Stimulated activated CD8-positive, alpha-beta memory T cell treated with anti-CD3 and anti-CD28 coated beads, Interleukin-12 subunit alpha, Interleukin-12 subunit beta, amount 100 ng/mL, for 1 hour (primary cell): ENCODE results near the gene MARK3.

Experiments used
- DNase-seq: peaks from one replicate; pipeline ENCODE4 v3.0.0-alpha.2; 2020; ENCODE audit warnings: low read depth

The MARK3 gene

GRCh38 chr14:103367995-103368394 is 17.2 kb upstream of the MARK3 start:
- DNase-seq = no peak

DNA sequence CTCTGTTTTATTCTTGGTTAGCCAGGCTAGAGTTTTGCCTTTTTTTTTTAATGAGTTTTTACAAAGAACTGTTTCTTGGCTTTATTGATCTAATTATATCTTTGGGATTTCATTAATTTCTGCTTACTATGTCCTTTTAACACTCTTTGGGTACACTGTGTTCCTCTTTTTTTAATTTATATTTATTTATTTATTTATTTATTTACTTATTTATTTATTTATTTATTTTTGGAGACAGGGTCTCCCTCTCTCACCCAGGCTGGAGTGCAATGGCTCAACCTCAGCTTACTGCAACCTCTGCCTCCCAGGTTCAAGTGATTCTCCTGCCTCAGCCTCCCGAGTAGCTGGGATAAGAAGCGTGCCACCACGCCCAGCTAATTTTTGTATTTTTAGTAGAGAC is 15.1 kb upstream of the MARK3 start:
- no peak for DNase-seq

DNA sequence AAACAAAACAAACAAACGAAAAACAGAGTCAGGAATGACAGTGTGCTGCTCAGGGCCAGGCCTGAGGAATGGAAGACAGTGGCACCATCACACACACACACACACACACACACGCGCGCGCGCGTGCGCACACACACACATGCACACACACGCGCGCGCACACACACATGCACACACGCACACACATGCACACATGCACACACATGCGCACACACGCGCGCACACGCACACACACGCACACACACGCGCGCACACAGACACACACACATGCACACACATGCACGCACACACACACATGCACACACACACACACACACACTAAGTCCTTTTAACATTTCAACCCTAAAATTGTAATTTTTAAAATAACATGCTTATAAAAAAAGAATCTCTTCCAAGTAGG is 13.2 kb upstream of the MARK3 start:
- no peak for DNase-seq

- DNase-seq = no peak
Measured at GRCh38 chr14:103372552-103373304, 12.5 kb upstream of the MARK3 start.

DNA sequence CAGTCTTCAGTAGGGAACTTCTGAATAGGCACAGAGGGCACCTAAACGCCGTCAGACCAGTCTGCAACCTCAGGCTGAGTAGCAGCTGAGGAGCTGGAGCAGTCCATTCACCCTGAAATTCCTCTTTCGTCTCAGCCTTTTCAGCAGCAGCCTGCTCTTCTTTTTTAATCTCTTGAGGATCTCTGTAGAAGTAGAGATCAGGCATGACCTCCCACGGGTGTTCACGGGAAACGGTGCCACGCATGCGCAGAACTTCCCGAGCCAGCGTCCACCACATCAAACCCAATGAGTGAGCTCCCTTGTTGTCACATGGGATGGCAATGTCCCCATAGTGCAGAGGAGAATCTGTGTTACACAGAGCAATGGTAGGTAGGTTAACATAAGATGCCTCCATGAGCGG is 11.1 kb upstream of the MARK3 start:
- no peak for DNase-seq

DNA sequence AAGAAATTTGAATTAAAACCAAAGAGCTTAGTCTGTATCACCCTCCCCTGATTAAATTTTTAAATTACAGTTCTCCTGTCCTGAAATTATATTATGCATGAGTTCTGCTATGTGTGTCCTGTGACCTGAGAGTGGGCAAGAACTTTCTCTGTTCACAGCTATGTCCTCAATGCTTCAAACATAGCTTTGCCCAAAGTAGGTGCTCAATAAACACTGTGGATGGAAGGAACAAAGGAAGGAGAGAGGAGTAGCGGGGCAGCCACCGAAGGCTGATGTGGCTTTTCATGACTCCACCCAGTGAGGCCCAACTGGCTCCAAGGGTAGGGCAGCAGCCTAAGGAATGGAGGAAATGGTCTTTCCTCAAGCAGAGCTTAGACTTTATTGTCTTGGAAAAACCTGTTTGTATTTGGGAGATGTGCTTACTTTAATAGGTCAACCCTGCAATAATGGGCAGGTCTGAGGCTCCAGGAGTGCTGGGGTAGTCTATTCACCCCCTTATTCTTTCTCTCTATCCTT is 7.6 kb upstream of the MARK3 start:
- no peak for DNase-seq

DNA sequence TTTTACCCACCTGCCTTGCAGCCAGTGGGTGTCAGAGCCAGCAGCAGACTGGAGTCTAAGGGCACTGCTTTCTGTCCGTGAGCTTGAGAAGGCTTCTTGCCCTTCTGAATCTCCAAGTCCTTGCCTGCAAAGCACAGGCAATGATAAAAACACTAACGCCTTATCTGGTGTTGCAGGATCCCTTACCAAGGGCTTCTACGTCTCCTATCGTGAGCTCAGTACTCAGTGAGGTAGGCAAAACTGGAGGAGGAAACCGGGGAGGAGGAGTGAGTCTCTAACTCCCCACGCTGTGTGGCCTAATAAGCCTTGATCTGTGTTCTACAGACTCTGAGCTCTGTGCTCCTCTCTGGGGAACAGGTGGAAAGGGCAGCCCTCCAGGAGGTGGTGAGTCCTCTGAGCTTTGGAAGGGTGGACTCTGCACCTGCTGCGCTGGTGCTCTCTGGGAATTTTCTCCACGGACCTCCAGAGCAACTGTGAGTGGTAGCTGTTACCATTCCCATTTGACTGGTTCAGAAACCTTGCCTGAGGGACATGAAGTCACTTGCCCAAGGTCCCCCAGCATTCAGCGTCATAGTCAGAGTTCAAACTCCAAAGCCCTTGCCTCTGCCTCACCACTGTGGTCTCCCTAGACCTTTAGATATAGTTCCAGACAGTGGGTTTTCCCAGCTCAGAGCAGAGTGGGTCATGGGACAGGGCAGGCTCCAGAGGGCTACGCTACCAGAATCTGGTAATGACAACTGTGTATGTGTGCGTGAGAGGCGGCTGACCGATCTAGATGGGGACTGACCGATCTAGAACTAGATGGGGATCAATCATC is 7.0 kb upstream of the MARK3 start:
- no peak for DNase-seq

- no peak for DNase-seq
Measured at GRCh38 chr14:103380719-103381377, 4.4 kb upstream of the MARK3 start.

DNA sequence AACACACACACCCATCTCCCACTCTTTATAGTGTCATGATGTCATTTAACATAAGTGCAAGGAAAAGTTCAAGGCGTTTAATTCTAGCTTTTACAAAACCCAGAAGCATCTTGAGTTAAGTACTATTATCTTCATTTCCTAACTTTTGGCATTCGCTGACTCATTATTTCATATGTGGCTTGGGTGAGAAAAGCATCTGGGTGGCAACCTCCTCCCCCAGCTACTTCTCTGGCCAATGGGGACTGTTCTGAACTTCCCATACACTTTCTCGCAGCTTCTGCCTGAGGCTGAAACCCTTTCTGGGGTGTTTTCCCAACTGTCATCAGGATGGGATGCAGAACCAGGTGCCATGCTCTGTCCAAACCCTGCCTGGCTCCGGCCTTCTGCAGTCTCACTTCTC is 2.8 kb upstream of the MARK3 start:
- no peak for DNase-seq

DNA sequence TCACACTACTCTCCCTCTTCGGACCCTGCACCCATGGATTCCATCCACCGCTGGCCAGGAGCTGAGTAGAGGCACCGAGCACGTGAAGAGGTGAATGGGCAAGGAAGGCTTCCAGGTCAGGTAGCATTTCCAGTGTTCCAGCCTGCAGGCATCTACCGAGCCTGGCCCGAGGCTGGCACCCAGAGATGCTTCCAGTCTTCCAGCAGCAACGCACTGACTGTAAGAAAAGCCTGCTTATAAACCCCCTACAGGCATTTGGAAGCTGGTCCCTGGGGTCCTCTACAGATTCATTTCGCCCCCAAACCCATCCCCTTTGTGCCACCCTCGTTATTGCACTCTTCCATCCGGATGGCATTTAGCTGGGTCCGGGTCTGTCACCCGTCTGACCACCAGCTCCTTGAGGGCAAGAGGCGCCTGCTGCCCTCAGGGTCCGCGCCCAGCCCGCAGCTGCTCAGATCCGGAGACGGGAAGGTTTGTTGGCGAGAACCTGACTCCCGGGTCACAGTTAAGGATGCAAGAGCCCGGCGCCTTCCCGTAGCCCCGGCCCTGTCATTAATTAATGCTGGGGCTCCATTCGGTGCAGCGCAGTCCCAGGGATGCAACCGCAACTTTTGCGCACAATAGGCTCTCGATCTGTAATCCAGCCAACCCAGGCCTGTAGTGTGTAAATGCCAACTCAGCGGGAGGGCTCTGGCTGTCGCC is 614 bp upstream of the MARK3 start:
- no peak for DNase-seq

GRCh38 chr14:103385929-103386712 is 906 bp downstream of the MARK3 start:
- peak; percentile 11 for DNase-seq

- no peak for DNase-seq
Measured at GRCh38 chr14:103386713-103387329, 1.6 kb downstream of the MARK3 start.

GRCh38 chr14:103388664-103389063 is 3.4 kb downstream of the MARK3 start:
- DNase-seq = no peak

DNA sequence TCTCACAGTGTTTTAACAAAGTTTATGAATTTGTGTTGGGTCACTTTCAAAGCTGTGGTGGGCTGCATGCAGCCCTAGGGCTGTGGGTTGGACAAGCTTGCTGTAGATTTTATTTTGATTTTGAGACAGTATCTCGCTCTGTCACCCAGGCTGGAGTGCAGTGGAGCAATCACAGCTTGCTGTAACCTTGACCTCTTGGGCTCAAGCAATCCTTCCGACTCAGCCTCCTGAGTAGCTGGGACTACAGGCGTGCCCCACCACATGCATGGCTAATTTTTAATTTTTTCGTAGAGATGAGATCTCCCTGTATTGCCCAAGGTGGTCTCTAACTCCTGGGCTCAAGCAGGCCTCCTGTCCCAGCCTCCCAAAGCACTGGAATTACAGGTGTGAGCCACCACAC is 5.4 kb downstream of the MARK3 start:
- DNase-seq = no peak

DNA sequence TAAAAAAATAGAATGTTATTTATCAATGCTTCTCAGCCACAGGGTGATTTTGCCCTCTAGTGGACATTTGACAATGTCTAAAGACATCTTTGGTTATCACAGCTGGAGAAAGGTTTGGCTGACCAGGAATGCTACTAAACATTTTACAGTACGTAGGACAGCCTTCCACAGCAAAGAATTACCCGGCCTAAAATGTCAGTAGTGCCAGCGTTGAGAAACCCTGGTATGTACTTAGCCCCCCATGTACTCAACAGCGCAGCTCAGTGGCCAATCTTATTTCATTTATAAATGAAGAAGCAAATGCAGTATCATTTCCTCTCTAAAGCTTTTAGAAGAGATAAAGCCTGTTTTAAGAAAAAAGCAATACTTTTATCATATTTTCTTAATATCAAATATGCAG is 5.8 kb downstream of the MARK3 start:
- DNase-seq = peak; percentile 20

- DNase-seq = no peak
Measured at GRCh38 chr14:103392106-103392505, 6.9 kb downstream of the MARK3 start.

DNA sequence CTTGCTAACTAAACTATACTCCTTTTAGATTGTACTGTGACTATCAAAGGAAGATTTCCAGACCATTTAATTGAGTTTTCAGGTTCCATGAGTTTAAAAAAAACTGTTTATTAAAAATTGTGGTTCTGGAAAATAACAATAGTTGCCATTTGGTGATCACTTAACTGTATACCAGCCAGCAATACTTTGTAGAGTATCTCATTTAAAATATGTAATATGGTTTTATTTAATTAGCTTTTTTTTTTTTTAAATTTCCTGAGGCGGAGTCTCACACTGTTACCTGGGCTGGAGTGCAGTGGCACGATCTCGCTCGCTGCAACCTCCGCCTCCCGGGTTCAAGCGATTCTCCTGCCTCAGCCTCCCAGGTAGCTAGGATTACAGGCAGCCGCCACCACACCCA is 7.4 kb downstream of the MARK3 start:
- DNase-seq = no peak

DNA sequence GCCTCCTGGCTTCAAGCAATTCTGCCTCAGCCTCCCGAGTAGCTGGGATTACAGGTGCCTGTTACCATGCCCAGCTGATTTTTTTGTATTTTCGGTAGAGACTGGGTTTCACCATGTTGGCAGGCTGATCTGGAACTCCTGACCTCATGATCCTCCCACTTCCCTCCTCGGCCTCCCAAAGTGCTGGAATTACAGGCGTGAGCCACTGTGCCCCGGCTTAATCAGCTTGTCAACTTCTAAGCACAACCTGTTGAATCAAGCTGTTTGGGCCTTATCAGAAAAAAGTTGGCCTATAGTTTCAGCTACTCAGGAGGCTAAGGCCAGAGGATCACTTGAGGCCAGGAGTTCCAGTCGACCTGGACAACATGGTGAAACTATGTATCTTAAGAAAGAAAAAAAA is 7.9 kb downstream of the MARK3 start:
- no peak for DNase-seq

GRCh38 chr14:103393676-103394626 is 8.7 kb downstream of the MARK3 start:
- DNase-seq = no peak

DNA sequence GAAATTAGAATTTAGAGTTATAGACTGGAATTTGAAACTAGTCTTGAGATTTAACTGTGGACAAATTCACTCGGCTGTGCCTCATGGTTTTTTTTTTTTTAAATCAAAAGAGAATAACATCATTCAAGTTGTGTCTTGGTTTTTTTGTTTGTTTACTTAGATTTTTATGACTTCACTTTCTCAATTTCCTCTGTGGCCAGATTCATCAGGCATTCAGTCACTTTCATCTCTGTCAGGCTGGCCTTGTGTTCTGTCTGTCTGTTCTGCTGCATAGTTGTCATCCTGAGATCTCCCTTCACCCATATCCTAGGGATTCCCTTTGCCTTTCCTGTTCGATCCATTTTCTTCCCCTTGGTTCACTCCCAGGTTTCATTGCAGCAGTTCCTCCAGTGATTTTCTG is 10.0 kb downstream of the MARK3 start:
- DNase-seq = no peak
